GM23338 (cell line): ENCODE measurements around the gene FBXO31. TPM values are rescaled to one million over a fixed set of nuclear protein-coding genes. Genes with fewer than 3 reads are reported as not detected.

Source experiments
- ATAC-seq: fragments of 200-7000 bp; cut with Tn5 transposase; 3 replicates; pipeline ENCODE4 v1.9.1; 2020
- DNase-seq: peaks from one replicate; pipeline ENCODE4 v3.0.0-alpha.2; 2015; ENCODE audit warnings: low spot score
- H2AFZ ChIP-seq: fragments of 200-600 bp; sonication (generic); 2 replicates; pipeline ENCODE4 v1.8.0; 2016; ENCODE audit warnings: antibody characterized with exemption, mild to moderate bottlenecking, moderate library complexity
- H3F3A ChIP-seq: fragments of 200-600 bp; sonication (generic); replicated peaks from 2 replicates; pipeline ENCODE4 v1.8.0; 2017; ENCODE audit warnings: antibody characterized with exemption, mixed run types, low read depth
- H3K27ac ChIP-seq: fragments of 200-600 bp; sonication (generic); 2 replicates; pipeline ENCODE4 v1.6.1; 2016; ENCODE audit warnings: low read depth
- H3K27me3 ChIP-seq: fragments of 200-600 bp; sonication (generic); 2 replicates; pipeline ENCODE4 v1.8.0; 2016; ENCODE audit warnings: mild to moderate bottlenecking, mixed run types, moderate library complexity; ENCODE audit not compliant: insufficient read depth
- H3K36me3 ChIP-seq: fragments of 200-600 bp; sonication (generic); 2 replicates; pipeline ENCODE4 v1.8.0; 2016; ENCODE audit warnings: mild to moderate bottlenecking; ENCODE audit not compliant: insufficient read depth
- H3K4me1 ChIP-seq: fragments of 200-600 bp; sonication (generic); 2 replicates; pipeline ENCODE4 v1.8.0; 2016; ENCODE audit warnings: mild to moderate bottlenecking, moderate library complexity; ENCODE audit not compliant: insufficient read depth
- H3K4me2 ChIP-seq: fragments of 200-600 bp; sonication (generic); 2 replicates; pipeline ENCODE4 v1.7.1; 2017; ENCODE audit warnings: mixed run types
- H3K4me3 ChIP-seq: fragments of 200-600 bp; sonication (generic); 2 replicates; pipeline ENCODE4 v1.6.1; 2016; ENCODE audit warnings: mixed run types
- H3K79me2 ChIP-seq: fragments of 200-600 bp; sonication (generic); replicated peaks from 2 replicates; pipeline ENCODE4 v1.8.0; 2017; ENCODE audit warnings: mild to moderate bottlenecking; ENCODE audit not compliant: insufficient read depth
- H3K9me2 ChIP-seq: fragments of 200-600 bp; sonication (generic); 2 replicates; pipeline ENCODE4 v1.8.0; 2017; ENCODE audit not compliant: insufficient read depth
- H4K20me1 ChIP-seq: fragments of 200-600 bp; sonication (generic); replicated peaks from 2 replicates; pipeline ENCODE4 v1.8.0; 2017; ENCODE audit warnings: mild to moderate bottlenecking; ENCODE audit not compliant: insufficient read depth
- H3K27ac Mint-ChIP-seq: 2 replicates; pipeline ENCODE4 v1.8.0; 2020; ENCODE audit warnings: inconsistent platforms, mild to moderate bottlenecking, moderate library complexity, mixed read lengths
- H3K27me3 Mint-ChIP-seq: 3 replicates; pipeline ENCODE4 v1.8.0; 2022; ENCODE audit warnings: low read depth, mild to moderate bottlenecking, moderate library complexity, mixed read lengths, inconsistent platforms; ENCODE audit not compliant: insufficient read depth, poor library complexity
- H3K36me3 Mint-ChIP-seq: 3 replicates; pipeline ENCODE4 v1.8.0; 2021; ENCODE audit warnings: low read depth, mild to moderate bottlenecking, inconsistent platforms, moderate library complexity, mixed read lengths
- H3K4me1 Mint-ChIP-seq: 3 replicates; pipeline ENCODE4 v1.8.0; 2020; ENCODE audit warnings: mild to moderate bottlenecking, inconsistent platforms, mixed read lengths
- H3K4me3 Mint-ChIP-seq: 3 replicates; pipeline ENCODE4 v1.8.0; 2021; ENCODE audit warnings: moderate library complexity, mild to moderate bottlenecking, inconsistent platforms, mixed read lengths
- H3K9me3 Mint-ChIP-seq: 3 replicates; pipeline ENCODE4 v1.8.0; 2020; ENCODE audit warnings: moderate library complexity, mild to moderate bottlenecking, inconsistent platforms, mixed read lengths
- CREB1 ChIP-seq: fragments of 250-450 bp; sonication (Bioruptor Pico); IDR thresholded peaks from 2 replicates; pipeline ENCODE4 v1.5.0; 2020; ENCODE audit warnings: low read depth, mild to moderate bottlenecking, moderate library complexity
- CTCF ChIP-seq, 2 experiments: fragments of 200-600 bp in 1 of 2; sonication (generic) in 1 of 2; conservative IDR thresholded peaks; 2 replicates each; pipeline versions ENCODE4 v1.5.1 to v1.6.1; 2016 to 2017; ENCODE audit warnings: antibody characterized with exemption in 2 of 2, low read depth in 2 of 2, mild to moderate bottlenecking in 2 of 2, moderate library complexity in 1 of 2
- EZH2 ChIP-seq: fragments of 200-600 bp; sonication (generic); IDR thresholded peaks from one replicate; pipeline ENCODE4 v1.8.0; 2017; ENCODE audit warnings: antibody characterized with exemption, mild to moderate bottlenecking, low read depth; ENCODE audit not compliant: unreplicated experiment
- EZH2phosphoT487 ChIP-seq: fragments of 200-600 bp; sonication (generic); IDR thresholded peaks from one replicate; pipeline ENCODE4 v1.8.1; 2018; ENCODE audit warnings: antibody characterized with exemption; ENCODE audit not compliant: unreplicated experiment
- NANOG ChIP-seq: IDR thresholded peaks from 2 replicates; pipeline ENCODE4 v1.6.1; 2016; ENCODE audit warnings: antibody characterized with exemption, borderline replicate concordance
- POLR2AphosphoS5 ChIP-seq: IDR thresholded peaks from 2 replicates; pipeline ENCODE4 v1.6.1; 2016; ENCODE audit warnings: antibody characterized with exemption, low read depth
- REST ChIP-seq: IDR thresholded peaks from one replicate; pipeline ENCODE4 v1.6.1; 2018; ENCODE audit warnings: antibody characterized with exemption; ENCODE audit not compliant: unreplicated experiment
- STAT1 ChIP-seq: IDR thresholded peaks from one replicate; pipeline ENCODE4 v1.6.1; 2016; ENCODE audit warnings: antibody characterized with exemption; ENCODE audit not compliant: unreplicated experiment
- ZNF114 ChIP-seq: fragments of 250-450 bp; sonication (Bioruptor Pico); IDR thresholded peaks from 2 replicates; pipeline ENCODE4 v1.5.0; 2020; ENCODE audit warnings: mild to moderate bottlenecking, moderate library complexity
- polyA plus RNA-seq: library from polyadenylated mRNA; unstranded; fragments of >200 nt; fragmentation: Nextera tagmentation; extraction: Ambion mirVana; gene quantifications from 2 replicates; pipeline ENCODE4 v1.2.1, GENCODE V29; 2016
- total RNA-seq: library from RNA; depleted of rRNA; stranded (reverse); fragments of >200 nt; shearing (Covaris generic); gene quantifications from 2 replicates; pipeline ENCODE4 v1.2.3, GENCODE V29; 2014
- TF ChIP-seq, protein P1 (sequence below): IDR thresholded peaks from 2 replicates; pipeline ENCODE4 v1.6.1; 2016; ENCODE audit warnings: antibody characterized with exemption
- TF ChIP-seq, protein P2 (sequence below): fragments of 250-450 bp; sonication (Bioruptor Pico); IDR thresholded peaks from 2 replicates; pipeline ENCODE4 v1.5.0; 2020; ENCODE audit warnings: mild to moderate bottlenecking, moderate library complexity

The FBXO31 gene
- total and polyA plus RNA-seq, 2 experiments from 2014 or later, result 7.0 to 23.8 TPM

GRCh38 chr16:87350681-87351319 is 32.8 kb downstream of the FBXO31 start:
- no peaks in the 10 kb centered on the region for H3K4me1 ChIP-seq
- Mint-ChIP-seq H3K27me3 (peaks cover 5% of the 10 kb centered on the region), H3K27ac (peak overlapping the region; percentile 39; the same call in 1 of the 2 replicates), H3K4me3 (no peak overlapping the region), H3K36me3 (peaks cover 3% of the 10 kb centered on the region; the same call in 1 of the 3 replicates), H3K4me1 (peaks cover 4% of the 10 kb centered on the region; the same call in 2 of the 3 replicates), H3K9me3 (no peaks in the 10 kb centered on the region; the same call in 2 of the 3 replicates)
- no peak overlapping the region for H3K27ac ChIP-seq
- no peaks in the 10 kb centered on the region for H3K27me3 ChIP-seq
- no peak overlapping the region for H2AFZ ChIP-seq
- peaks cover 12% of the 10 kb centered on the region; the same call in 1 of the 2 replicates for H3K79me2 ChIP-seq
- H4K20me1 ChIP-seq, result peaks cover 11% of the 10 kb centered on the region; the same call in 1 of the 2 replicates
- no peak overlapping the region for H3K4me2 ChIP-seq
- DNase-seq (no peak), ATAC-seq (no peak)
- H3K9me2 ChIP-seq, result no peaks in the 10 kb centered on the region
- no peaks in the 10 kb centered on the region; the same call in 1 of the 2 replicates for H3K36me3 ChIP-seq
- TF ChIP-seq CTCF (conservative IDR thresholded peaks at IDR 0.05; ENCODE audit: low read depth in 2 of 2), result no peak
- TF ChIP-seq STAT1, result no peak
- TF ChIP-seq EZH2phosphoT487, result no peak
- no peak for TF ChIP-seq CREB1 (CRISPR knock-in tag)
- no peak for TF ChIP-seq EZH2
- no peak for TF ChIP-seq ZNF114
- TF ChIP-seq NANOG, result no peak
- TF ChIP-seq, protein P1, sequence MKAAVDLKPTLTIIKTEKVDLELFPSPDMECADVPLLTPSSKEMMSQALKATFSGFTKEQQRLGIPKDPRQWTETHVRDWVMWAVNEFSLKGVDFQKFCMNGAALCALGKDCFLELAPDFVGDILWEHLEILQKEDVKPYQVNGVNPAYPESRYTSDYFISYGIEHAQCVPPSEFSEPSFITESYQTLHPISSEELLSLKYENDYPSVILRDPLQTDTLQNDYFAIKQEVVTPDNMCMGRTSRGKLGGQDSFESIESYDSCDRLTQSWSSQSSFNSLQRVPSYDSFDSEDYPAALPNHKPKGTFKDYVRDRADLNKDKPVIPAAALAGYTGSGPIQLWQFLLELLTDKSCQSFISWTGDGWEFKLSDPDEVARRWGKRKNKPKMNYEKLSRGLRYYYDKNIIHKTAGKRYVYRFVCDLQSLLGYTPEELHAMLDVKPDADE, result no peak
- no peak for TF ChIP-seq POLR2AphosphoS5
- no peak for TF ChIP-seq REST
- TF ChIP-seq, protein P2, sequence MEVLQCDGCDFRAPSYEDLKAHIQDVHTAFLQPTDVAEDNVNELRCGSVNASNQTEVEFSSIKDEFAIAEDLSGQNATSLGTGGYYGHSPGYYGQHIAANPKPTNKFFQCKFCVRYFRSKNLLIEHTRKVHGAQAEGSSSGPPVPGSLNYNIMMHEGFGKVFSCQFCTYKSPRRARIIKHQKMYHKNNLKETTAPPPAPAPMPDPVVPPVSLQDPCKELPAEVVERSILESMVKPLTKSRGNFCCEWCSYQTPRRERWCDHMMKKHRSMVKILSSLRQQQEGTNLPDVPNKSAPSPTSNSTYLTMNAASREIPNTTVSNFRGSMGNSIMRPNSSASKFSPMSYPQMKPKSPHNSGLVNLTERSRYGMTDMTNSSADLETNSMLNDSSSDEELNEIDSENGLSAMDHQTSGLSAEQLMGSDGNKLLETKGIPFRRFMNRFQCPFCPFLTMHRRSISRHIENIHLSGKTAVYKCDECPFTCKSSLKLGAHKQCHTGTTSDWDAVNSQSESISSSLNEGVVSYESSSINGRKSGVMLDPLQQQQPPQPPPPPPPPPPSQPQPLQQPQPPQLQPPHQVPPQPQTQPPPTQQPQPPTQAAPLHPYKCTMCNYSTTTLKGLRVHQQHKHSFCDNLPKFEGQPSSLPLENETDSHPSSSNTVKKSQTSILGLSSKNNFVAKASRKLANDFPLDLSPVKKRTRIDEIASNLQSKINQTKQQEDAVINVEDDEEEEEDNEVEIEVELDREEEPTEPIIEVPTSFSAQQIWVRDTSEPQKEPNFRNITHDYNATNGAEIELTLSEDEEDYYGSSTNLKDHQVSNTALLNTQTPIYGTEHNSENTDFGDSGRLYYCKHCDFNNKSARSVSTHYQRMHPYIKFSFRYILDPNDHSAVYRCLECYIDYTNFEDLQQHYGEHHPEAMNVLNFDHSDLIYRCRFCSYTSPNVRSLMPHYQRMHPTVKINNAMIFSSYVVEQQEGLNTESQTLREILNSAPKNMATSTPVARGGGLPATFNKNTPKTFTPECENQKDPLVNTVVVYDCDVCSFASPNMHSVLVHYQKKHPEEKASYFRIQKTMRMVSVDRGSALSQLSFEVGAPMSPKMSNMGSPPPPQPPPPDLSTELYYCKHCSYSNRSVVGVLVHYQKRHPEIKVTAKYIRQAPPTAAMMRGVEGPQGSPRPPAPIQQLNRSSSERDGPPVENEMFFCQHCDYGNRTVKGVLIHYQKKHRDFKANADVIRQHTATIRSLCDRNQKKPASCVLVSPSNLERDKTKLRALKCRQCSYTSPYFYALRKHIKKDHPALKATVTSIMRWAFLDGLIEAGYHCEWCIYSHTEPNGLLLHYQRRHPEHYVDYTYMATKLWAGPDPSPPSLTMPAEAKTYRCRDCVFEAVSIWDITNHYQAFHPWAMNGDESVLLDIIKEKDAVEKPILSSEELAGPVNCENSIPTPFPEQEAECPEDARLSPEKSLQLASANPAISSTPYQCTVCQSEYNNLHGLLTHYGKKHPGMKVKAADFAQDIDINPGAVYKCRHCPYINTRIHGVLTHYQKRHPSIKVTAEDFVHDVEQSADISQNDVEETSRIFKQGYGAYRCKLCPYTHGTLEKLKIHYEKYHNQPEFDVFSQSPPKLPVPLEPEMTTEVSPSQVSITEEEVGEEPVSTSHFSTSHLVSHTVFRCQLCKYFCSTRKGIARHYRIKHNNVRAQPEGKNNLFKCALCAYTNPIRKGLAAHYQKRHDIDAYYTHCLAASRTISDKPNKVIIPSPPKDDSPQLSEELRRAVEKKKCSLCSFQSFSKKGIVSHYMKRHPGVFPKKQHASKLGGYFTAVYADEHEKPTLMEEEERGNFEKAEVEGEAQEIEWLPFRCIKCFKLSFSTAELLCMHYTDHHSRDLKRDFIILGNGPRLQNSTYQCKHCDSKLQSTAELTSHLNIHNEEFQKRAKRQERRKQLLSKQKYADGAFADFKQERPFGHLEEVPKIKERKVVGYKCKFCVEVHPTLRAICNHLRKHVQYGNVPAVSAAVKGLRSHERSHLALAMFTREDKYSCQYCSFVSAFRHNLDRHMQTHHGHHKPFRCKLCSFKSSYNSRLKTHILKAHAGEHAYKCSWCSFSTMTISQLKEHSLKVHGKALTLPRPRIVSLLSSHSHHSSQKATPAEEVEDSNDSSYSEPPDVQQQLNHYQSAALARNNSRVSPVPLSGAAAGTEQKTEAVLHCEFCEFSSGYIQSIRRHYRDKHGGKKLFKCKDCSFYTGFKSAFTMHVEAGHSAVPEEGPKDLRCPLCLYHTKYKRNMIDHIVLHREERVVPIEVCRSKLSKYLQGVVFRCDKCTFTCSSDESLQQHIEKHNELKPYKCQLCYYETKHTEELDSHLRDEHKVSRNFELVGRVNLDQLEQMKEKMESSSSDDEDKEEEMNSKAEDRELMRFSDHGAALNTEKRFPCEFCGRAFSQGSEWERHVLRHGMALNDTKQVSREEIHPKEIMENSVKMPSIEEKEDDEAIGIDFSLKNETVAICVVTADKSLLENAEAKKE (CRISPR knock-in tag), result no peak
- H3F3A ChIP-seq, result no peaks in the 10 kb centered on the region
- no peak overlapping the region for H3K4me3 ChIP-seq
